Lower lobe of right lung (tissue), 2 donors: ENCODE data around the gene KCNC4. TPM values are rescaled to one million over a fixed set of nuclear protein-coding genes. Genes with fewer than 3 reads are reported as not detected.

Experiments used
- ATAC-seq, 2 donors: fragments of 200-7000 bp; cut with Tn5 transposase; one replicate each; pipeline ENCODE4 v1.9.1; 2020 to 2022; ENCODE audit warnings: mild to moderate bottlenecking in 2 of 2, moderate library complexity in 2 of 2
- DNase-seq: peaks from one replicate; pipeline ENCODE4 v3.0.0-alpha.2; 2020
- H3K27ac ChIP-seq: fragments of 200-600 bp; one replicate; pipeline ENCODE4 v1.8.0; 2022
- H3K27me3 ChIP-seq: fragments of 200-600 bp; one replicate; pipeline ENCODE4 v1.8.0; 2022; ENCODE audit warnings: low read depth
- H3K36me3 ChIP-seq: fragments of 200-600 bp; one replicate; pipeline ENCODE4 v1.8.0; 2022; ENCODE audit warnings: mild to moderate bottlenecking
- H3K4me1 ChIP-seq: fragments of 200-600 bp; one replicate; pipeline ENCODE4 v1.8.0; 2022
- H3K4me3 ChIP-seq: fragments of 200-600 bp; one replicate; pipeline ENCODE4 v1.8.0; 2022; ENCODE audit warnings: mild to moderate bottlenecking
- H3K9me3 ChIP-seq: fragments of 200-600 bp; one replicate; pipeline ENCODE4 v1.8.0; 2022
- intact Hi-C: fragments of 100-400 bp; cut with DNase I; formaldehyde crosslinking; loops from one replicate; pipeline ENCODE4 v1.11.0; 2022
- total RNA-seq: library from RNA; stranded (reverse); fragmentation: NEBNext Ultra II Directional; extraction: Animal tissue kit (Norgen Biotek cat#: 25700); gene quantifications from one replicate; pipeline ENCODE4 v1.2.1, GENCODE V29; 2021
- TF ChIP-seq, protein P1 (sequence below): fragments of 200-600 bp; IDR thresholded peaks from one replicate; pipeline ENCODE4 v1.8.0; 2022; ENCODE audit warnings: antibody characterized with exemption, mild to moderate bottlenecking
- donor health status: DM: no; HTN: yes; CAD: no; lungs with severe emphysema.

KCNC4 gene
- total RNA-seq, 1 donor from 2014 or later, result 10.0 TPM

DNA sequence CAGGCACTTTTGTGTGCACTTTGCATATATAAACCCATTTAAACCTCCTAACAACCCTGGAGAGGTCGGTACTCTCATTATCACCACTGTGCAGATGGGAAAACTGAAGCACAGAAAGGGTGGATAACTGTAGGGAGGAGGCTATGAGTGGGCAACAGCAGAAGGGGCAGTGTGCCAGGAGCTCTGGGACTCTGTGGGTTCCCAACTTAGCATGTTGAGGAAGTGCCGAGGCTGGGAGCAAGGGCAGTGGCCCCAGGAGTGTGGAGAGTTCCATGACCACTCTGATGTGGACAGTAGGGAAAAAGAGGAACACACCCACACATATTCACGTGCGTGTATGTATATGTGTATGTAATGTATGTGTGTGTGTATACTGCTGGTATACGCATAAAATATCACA, 25.7 kb upstream of the KCNC4 start:
- intact Hi-C loops, result no loop called here
- Histone ChIP-seq H3K4me1 (no peaks in the 10 kb centered on the region), H3K4me3 (no peak overlapping the region), H3K9me3 (no peaks in the 10 kb centered on the region), H3K27ac (no peak overlapping the region), H3K36me3 (no peaks in the 10 kb centered on the region), H3K27me3 (peaks cover 22% of the 10 kb centered on the region)
- TF ChIP-seq, protein P1, sequence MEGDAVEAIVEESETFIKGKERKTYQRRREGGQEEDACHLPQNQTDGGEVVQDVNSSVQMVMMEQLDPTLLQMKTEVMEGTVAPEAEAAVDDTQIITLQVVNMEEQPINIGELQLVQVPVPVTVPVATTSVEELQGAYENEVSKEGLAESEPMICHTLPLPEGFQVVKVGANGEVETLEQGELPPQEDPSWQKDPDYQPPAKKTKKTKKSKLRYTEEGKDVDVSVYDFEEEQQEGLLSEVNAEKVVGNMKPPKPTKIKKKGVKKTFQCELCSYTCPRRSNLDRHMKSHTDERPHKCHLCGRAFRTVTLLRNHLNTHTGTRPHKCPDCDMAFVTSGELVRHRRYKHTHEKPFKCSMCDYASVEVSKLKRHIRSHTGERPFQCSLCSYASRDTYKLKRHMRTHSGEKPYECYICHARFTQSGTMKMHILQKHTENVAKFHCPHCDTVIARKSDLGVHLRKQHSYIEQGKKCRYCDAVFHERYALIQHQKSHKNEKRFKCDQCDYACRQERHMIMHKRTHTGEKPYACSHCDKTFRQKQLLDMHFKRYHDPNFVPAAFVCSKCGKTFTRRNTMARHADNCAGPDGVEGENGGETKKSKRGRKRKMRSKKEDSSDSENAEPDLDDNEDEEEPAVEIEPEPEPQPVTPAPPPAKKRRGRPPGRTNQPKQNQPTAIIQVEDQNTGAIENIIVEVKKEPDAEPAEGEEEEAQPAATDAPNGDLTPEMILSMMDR, result no peak
- ATAC-seq (no peak), DNase-seq (no peak)

DNA sequence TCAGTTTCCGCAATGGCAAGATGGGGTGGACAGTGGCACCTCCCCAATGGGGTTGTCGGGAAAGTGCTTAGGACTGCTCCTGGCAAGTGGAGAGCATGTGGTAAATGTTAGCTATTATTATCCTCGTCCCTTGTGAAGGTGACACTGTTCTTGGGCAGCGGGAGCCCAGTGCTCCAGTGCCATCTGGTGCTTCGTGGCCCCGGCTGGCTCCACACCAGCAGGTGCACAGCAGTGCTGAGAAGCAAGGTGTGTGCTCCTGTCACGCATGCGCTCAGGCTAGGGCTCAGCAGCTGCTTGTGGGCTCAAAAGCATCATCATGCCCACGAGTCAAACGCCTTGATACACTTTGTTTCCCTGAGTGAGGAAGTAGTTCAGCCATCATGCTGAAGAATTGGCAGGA, 24.9 kb upstream of the KCNC4 start:
- Histone ChIP-seq H3K27ac (no peak overlapping the region), H3K36me3 (no peaks in the 10 kb centered on the region), H3K4me3 (no peak overlapping the region), H3K4me1 (no peaks in the 10 kb centered on the region), H3K9me3 (no peaks in the 10 kb centered on the region), H3K27me3 (peaks cover 22% of the 10 kb centered on the region)
- no peak for DNase-seq
- TF ChIP-seq, protein P1, result no peak
- ATAC-seq, result no peak
- intact Hi-C loops, result no loop called here

DNA sequence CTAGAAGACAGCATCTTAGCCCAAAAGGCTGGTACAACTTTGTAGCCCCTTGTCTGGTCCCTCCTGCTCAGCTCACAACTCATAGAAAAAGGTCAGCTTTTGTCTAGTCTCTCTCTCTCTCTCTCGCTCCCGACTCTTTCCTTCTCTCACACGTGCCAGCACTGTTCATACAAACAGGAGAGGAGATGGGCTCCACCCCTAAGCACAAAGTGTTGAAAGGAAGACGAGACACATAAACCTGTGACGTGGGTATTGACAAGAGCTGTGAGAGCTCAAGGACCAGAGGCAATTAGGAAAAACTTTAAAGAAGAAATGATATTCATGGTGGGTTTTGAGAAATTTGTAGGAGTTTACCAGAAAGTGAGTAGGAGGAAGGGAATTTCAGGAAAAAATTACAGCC, 23.6 kb upstream of the KCNC4 start:
- no peak for ATAC-seq
- Histone ChIP-seq H3K36me3 (no peaks in the 10 kb centered on the region), H3K27ac (no peak overlapping the region), H3K27me3 (peaks cover 17% of the 10 kb centered on the region), H3K9me3 (no peaks in the 10 kb centered on the region), H3K4me1 (no peaks in the 10 kb centered on the region), H3K4me3 (no peak overlapping the region)
- TF ChIP-seq, protein P1, result no peak
- DNase-seq, result no peak
- intact Hi-C loops, result no loop called here

DNA sequence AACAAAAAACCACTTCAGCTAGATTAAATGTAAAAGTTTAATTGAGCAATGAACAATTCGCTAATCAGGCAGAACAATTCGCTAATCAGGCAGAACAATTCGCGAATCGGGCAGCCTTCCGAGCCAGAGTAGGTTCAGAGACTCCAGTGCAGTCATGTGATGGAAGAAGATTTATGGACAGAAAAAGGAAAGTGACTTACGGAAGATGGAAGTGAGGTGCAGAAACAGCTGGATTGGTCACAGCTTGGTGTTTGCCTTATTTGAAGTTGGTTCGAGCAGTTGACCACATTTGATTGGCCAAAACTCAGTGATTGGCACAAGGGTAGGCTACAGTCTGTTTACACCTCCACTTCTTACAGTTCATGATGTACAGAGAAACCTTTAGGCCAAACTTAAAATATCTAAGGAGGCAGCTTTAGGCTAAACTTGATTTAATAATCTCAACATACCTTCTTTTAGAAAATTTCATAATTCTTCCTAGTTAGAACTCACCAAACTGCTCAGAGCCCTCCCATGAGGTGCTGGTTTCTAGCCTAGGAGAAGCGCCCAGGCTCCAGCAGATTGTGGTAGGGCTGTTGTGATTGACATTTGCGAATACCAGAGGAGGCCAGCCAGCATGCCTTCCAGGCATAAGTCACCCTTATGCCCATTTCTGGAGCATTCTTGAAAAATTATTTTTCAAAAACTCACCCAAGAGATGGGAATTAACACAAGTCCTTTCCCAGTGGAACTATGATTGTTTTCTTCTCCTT, 22.8 kb upstream of the KCNC4 start:
- intact Hi-C loops, result no loop called here
- TF ChIP-seq, protein P1, result no peak
- Histone ChIP-seq H3K36me3 (no peaks in the 10 kb centered on the region), H3K27me3 (peaks cover 17% of the 10 kb centered on the region), H3K4me1 (no peaks in the 10 kb centered on the region), H3K9me3 (no peaks in the 10 kb centered on the region), H3K27ac (no peak overlapping the region), H3K4me3 (no peak overlapping the region)
- ATAC-seq, result no peak
- no peak for DNase-seq

DNA sequence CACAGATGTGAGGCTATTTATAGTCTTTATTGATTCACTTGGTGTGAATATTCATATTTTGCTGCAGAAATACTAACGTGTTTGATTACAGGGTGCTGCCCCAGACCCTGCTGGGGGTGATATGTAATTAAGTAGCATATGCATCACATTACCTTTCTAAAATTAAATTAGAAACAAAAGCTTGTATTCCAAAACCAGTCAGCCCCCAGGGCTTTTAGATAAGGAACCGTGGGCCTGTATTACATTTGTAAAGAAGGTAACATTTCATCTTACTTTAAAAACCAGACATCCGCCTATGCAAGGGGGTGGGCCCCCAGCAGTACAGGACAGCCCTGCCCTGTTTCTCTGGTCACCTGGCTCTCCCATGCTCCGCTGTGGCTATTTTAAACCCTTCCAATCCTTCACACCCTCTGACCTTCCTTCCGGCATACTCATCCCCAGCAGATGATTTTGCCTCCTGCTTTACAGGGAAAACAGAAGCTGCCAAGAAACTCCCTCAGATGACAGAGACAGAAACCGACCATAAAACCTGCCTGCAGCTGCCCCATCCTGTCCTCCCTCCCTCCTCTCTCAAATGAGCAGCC, 22.0 kb upstream of the KCNC4 start:
- Histone ChIP-seq H3K36me3 (no peaks in the 10 kb centered on the region), H3K4me1 (no peaks in the 10 kb centered on the region), H3K9me3 (no peaks in the 10 kb centered on the region), H3K27me3 (peaks cover 11% of the 10 kb centered on the region), H3K4me3 (no peak overlapping the region), H3K27ac (no peak overlapping the region)
- intact Hi-C loops, result no loop called here
- TF ChIP-seq, protein P1, result no peak
- no peak for ATAC-seq
- no peak for DNase-seq
